GM19099 (cell line): ENCODE results near the gene LIMS2.

Source experiments
- POLR2A ChIP-seq: IDR thresholded peaks from 3 replicates; pipeline ENCODE4 v1.6.1; 2011; ENCODE audit warnings: low read depth; ENCODE audit not compliant: insufficient read length; ENCODE audit errors: extremely low read depth

Gene LIMS2

DNA sequence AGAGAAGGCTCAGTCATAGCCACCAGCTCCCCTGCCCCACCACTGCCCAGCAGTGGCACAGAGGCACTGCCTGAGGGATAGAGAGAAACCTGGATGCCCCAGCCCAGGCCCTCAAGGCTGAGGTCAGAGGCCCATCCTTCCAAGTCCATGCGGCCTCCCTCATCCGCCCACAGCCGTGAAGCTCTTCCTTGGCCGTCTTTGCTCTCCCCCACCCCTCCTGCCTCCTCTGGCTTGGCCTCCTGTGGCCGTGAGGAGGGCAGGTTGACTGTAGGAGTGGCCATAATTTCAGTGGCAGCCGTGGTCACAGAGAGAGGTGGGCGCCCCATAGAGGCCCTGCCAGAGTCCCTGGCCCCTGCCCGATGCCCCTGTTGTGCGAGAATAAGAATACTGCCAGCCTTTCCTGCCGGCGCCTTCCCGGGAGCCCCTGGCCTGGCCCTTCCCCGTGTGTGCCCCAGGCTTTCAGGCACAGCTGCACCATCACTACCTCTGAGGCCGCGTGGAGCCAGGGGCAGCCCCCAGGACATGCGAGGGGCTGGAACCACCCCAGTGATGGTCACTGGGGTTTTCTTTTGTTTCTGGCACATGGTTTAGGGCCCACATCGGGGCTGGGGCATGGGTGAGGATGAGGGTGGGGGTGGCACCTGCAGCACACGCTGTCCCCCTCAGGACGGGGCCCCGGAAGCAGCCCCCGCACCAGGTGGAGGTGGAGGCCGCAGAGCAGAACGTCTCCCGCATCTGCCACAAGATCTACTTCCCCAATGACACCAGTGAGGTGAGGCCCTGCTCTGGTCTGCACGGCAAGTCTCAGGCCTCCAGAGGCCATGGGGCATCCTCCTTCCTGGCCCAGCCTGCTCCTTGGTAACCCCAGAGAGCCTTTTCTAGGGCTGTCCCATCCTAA lies 42.5 kb downstream of the LIMS2 start:
- TF ChIP-seq POLR2A, result no peak

DNA sequence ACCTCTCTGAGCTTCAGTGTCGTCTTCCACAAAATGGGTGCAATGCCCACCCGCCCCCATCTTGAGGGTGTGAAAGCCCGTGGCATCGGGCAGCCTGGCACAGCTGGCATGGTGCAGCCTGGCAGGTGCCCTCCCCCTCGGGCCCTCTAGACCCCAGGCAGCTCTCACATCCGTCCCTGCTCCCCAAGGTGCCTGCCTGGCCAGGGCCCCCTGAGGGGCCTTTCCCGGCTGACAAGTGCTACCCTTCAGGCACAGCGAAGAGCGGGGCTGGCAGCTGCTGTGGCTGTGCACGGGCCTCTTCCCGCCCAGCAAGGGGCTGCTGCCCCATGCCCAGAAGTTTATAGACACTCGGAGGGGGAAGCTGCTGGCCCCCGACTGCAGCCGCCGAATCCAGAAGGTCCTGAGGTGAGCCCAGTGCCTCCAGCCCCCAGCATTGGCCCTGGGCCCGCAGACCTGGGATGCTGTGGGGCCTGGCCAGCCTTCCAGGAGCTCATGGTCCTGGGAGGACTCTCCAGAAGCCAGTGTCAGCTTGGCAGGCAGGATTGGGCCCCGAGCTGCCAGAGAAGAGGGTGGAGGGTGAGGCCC lies 43.2 kb downstream of the LIMS2 start:
- no peak for TF ChIP-seq POLR2A

DNA sequence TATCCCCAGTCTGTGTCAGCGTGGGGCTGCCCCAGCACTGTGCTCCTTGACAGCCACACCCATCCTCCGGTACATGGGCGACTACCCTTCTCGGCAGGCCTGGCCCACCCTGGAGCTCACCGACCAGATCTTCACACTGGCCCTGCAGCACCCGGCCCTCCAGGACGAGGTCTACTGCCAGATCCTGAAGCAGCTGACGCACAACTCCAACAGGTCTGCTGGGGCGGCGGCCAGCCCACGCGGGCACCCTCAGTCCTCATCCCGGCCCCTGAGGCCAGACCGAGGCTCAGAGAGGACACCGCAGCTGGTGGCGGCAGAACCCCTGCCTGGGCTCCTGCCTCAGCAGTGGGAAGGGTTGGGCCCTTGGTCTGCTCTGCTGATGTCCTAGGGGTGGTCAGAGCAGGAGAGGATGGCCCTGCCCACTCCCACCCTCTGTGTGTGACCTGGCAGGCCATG lies 43.8 kb downstream of the LIMS2 start:
- TF ChIP-seq POLR2A, result no peak

DNA sequence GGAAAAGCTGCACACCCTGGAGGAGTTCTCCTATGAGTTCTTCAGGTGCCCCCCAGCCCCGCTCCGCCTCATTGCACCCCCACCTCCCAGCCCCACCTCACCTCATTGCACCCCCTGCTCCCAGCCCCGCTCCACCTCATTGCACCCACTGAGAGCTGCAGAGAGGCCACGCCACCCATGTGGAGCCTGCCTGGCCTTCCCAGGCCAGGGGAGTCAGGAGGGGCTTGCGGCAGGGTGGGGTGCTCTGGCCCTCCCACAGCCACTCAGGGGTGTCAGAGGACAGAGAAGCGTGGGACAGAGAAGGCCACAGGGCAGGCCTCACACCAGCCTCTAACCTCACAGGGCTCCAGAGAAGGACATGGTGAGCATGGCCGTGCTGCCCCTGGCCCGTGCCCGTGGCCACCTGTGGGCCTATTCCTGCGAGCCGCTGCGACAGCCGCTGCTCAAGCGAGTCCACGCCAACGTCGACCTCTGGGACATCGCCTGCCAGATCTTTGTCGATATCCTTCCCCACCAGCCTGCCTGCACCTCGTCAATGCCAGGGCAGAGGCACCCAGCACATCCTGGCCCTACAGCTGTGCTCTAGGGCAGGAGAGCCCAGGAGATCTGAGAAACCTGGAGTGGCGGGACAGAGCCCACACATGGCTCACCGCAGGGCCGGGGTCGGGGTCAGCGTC lies 44.3 kb downstream of the LIMS2 start:
- no peak for TF ChIP-seq POLR2A

DNA sequence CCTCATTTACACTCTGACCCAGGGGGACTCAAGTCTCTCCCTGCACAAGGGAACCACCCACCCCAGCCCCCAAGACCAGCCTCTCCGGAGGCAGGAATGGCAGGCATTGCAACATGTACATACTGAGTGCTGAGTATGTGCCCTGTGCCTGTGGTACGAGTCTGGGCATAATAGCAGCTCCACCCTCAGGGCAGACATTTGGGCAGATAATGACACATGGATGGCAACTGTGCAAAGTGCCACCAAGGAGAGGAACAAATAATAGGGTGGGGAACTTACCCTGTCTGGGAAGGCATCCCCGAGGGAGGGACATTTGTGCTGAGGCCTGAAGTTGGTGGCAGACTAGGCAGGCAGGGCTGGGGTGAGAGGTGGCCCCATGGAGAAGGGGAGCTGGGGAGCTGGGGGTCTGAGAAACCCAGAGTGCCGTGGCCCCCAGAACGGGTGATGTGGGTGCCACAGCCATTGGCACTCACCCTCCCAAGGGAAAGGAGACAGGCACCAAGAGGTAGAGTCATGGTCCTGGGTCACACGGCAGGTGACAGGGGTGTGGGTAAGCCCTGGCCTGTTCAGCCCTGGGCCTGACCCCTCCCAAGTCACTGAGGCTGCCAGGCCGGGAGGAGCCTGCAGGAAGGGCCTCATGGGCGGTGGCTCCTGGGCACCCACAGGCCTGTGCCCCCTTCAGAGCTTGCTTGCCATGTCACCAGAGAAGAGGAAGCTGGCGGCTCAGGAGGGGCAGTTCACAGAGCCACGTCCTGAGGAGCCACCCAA lies 45.0 kb downstream of the LIMS2 start:
- TF ChIP-seq POLR2A, result no peak

DNA sequence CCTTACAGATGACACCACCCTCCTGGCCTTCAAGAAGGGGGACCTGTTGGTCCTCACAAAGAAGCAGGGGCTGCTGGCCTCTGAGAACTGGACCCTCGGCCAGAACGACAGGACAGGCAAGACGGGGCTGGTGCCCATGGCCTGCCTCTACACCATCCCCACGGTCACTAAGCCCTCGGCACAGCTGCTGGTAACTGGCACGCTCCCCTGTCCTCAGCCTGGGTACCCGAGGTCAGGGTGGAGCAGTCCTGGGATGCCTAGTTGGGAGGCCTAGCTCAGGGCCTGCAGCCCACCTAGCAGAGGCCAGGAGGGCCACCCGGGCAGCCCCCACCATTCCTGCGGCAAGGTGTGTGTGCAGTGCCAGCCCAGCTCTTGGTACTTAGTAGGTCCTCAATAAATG lies 45.7 kb downstream of the LIMS2 start:
- TF ChIP-seq POLR2A, result no peak

DNA sequence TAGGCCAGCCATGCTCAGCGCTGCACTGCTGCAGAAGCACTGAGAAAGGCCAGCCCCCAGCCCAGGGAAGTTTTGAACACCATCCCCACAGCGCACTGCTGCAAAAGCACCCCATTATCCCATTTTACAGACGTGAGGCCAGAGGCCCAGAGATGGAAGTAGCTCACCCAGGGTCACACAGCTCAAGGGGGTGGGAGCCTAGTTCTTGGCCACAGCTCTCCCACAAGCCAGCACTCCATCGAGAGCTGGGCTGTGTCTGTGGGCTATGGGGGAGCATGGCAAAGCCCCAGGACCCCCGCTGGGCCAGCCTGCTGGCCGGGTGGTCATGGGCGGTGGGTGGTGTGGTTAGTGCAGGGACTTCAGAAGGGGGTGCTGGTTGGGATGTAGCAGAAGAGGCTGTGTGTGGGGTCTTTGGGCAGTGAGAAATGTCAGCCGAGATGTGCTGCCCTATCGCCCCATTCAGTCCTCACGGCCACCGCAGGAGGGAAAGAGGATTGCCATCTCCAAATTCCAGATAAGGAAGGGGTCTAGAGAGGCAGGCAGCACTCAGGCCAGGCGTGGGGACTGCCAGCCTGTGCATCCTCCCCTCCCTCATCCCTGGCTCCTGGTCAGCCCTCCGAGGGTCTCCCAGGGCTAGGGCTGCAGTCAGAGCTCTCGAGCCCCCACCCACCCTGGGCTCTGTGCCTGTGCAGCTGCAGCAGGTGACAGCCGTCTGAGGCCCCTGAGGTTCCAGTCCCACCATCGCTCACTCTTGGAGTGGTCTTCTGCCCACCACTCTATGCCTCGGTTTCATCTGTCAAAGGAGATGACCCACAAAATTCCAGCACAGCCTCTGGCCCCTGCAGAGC lies 46.3 kb downstream of the LIMS2 start:
- TF ChIP-seq POLR2A, result no peak

DNA sequence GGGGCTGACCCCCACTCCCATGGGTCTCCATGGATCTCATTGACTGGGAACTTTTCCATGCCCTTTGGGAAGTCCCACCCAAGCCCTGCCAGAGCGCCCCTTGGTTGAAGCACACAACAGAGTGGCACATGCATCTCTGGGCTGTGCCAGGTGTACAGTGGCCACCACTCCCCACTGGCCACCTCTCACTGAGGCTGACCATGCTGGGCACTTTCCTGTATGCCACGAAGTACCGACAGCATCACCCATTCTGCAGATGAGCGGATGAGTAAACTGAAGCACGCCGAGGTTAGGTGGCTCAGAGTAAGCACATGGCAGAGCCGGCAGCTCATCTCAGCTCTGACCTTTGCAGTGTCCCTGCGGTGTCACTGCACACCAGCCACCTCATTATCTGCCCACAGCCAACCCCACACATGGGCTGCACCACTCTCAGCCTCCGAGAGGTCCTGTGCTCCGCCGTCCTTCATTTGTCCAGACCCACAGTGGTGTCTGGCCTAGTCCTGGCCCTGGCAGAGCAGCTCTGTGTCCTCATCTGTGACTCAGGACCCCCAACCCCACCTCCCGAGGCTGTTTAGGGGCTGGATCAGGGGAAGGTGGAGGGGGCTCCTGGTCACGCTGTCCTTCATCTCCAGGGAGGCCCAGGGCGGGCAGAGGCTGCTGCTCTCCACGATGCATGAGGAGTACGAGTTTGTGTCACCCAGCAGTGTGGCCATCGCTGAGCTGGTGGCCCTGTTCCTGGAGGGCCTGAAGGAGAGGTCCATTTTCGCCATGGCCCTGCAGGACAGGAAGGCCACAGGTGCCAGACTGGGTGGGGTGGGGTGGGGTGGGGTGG lies 47.4 kb downstream of the LIMS2 start:
- no peak for TF ChIP-seq POLR2A

DNA sequence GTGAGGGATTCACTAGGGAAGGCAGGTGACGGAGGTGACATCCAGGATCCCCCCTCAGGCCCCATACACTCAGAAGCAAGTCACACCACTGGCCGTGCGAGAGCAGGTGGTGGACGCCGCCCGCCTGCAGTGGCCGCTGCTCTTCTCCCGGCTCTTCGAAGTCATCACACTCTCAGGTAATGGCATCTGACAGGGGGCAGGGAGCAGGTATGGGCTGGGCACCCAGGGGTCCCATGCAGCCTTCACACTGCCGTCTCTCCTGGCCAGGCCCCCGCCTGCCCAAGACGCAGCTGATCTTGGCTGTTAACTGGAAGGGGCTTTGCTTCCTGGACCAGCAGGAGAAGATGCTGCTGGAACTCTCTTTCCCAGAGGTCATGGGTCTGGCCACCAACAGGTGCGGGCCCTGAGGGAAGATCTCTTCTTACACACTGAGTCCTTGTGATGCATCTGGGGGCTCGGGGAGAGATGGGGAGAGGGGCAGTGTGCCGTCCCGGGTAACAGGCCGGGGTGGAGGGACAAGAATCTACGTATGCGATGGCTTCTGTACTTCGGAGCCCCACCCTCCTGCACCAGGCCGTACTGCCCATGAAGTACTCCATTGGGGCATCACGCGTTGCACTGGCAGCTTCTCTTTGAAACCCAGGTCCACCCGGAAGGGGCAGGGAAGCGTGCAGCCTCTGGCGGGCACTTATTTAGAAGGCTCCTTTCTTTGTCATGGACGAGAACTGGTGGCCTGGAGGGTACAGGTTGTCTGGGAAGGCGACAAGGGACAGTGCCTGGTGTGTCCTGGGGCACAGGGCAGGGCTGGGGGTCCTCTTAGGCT lies 48.2 kb downstream of the LIMS2 start:
- no peak for TF ChIP-seq POLR2A

DNA sequence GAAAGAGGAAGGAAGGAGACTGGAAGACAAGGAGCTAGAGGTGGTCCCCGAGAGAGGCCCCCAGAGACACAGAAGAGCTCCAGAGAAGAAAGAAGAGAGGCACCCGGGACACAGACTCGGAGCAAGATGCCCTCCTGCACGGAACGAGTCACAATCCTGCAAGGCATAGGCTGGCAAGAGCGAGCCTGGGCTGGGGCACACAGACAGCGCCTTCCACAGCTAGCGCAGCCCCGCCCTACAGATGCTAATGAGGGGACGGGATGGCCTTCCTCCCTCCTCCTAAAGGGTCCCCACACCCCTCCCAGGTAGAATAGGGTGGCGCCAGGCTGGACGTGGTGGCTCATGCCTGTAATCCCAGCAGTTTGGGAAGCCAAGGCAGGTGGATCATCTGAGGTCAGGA lies 49.2 kb downstream of the LIMS2 start:
- TF ChIP-seq POLR2A, result no peak

DNA sequence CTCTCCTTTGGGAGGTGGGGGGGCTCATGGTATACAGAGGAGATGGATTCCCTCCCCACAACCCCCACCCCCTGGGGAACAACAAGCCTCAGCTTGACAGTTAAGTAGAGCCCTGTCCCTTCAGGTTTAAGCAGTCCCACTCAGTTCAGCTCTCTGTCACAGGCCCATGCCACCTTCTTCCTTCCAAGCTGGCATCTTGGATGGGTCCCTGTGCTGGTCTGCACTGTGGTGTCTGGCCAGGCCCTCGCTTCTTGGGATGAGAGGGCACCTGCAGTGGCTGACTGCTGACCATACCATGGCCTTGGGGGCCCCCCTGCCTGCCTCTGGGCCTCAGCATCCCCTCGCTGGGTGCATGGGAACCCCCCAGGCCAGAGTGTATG lies 49.8 kb downstream of the LIMS2 start:
- no peak for TF ChIP-seq POLR2A

DNA sequence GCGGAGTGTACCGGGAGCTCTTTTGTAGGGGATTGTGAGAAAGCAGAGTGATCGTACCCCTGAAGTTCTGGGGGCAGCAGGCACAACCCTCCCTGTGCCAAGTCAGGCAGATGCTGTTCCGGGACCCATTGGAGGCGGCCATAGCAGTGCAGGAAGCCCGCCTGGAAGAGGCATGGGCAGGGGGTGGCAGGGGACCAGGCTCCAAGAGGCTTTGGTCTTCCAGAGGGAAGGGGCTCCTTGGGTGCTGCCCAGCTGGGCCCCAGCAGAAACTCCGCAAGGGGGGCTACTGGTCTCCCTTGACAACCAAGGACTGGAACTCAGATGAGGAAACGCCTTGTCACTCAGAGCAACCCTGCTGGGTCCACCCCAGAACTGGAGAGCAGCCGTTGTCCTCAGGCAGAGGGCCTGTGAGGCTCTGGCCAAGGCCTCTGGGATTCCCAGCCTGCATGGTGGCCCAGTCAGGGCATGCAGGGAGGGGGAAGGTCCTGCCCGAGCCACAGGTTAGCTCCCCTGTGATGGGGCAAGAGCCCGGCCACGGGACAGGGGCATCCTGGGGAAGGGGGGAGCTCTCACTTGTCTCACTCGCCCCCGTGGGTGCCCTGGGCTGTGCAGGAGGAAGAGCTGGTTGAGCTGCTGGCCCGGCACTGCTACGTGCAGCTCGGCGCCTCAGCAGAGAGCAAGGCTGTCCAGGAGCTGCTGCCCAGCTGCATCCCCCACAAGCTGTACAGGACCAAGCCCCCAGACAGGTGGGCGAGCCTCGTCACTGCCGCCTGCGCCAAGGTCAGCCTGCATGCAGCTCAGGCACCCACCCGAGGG lies 50.4 kb downstream of the LIMS2 start:
- no peak for TF ChIP-seq POLR2A
